ENCODE results near the gene KERA. TPM values are rescaled to one million over a fixed set of nuclear protein-coding genes. Genes with fewer than 3 reads are reported as not detected.

Gene KERA
- total RNA-seq, 6 experiments from 2014 or later, result not detected

DNA sequence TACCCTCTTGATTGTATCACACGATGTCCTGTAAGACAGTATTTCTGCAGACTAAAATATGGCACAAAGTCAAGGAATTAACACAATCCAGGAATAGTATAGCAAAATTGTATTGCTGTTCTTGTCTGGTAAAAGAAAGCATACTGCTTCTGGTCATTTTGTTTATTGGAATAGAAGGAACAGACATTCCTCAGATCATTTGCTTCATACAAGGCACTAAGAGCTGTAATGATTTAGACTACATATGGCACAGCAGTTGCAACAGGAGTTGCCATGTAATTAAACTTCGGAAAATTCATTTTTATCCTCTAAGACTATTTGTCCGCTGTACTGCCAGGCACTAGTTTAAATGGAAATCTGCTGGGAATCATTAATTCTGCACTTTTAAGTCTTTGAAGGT lies 7.6 kb upstream of the KERA start:
- H3K27me3 ChIP-seq, result no peaks in the 10 kb centered on the region
- ATAC-seq (no peak), DNase-seq (no peak)
- intact Hi-C loops (cut with DNase I), result no loop called here
- H3K9me3 ChIP-seq, result no peaks in the 10 kb centered on the region
- no peak overlapping the region for H3K4me3 ChIP-seq
- no peaks in the 10 kb centered on the region for H3K36me3 ChIP-seq
- 64% methylated on average over 3 of the region's 3 CpGs for WGBS (ENCODE audit: insufficient coverage, low coverage, low lambda C conversion rate, missing lambda C conversion rate)
- no peaks in the 10 kb centered on the region for H3K4me1 ChIP-seq
- TF ChIP-seq, protein P1, sequence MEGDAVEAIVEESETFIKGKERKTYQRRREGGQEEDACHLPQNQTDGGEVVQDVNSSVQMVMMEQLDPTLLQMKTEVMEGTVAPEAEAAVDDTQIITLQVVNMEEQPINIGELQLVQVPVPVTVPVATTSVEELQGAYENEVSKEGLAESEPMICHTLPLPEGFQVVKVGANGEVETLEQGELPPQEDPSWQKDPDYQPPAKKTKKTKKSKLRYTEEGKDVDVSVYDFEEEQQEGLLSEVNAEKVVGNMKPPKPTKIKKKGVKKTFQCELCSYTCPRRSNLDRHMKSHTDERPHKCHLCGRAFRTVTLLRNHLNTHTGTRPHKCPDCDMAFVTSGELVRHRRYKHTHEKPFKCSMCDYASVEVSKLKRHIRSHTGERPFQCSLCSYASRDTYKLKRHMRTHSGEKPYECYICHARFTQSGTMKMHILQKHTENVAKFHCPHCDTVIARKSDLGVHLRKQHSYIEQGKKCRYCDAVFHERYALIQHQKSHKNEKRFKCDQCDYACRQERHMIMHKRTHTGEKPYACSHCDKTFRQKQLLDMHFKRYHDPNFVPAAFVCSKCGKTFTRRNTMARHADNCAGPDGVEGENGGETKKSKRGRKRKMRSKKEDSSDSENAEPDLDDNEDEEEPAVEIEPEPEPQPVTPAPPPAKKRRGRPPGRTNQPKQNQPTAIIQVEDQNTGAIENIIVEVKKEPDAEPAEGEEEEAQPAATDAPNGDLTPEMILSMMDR (IDR thresholded peaks at IDR 0.05), result no peak
- TF ChIP-seq POLR2A (IDR thresholded peaks at IDR 0.05), result no peak
- no peak overlapping the region for H3K27ac ChIP-seq

DNA sequence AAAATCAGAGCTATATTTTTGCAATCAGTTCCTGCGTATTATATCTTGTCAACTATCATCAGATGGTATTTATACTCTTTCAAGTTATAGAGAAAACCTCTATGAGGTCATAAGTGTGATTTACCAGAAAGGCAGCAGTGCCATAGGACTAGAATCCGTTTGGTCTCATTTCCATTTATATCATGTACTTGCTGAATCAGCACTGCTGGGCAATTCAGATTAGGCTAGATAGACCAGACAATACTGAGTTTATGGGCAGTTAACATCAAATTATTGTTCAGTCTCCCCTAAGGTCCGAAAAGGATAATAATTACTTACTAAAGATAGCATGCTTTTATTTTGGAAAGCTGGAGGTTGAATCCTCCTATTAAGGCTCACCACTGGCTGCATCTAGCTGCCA lies 6.8 kb upstream of the KERA start:
- ATAC-seq (no peak), DNase-seq (no peak)
- Histone ChIP-seq H3K9me3 (no peaks in the 10 kb centered on the region), H3K4me3 (no peak overlapping the region), H3K27me3 (no peaks in the 10 kb centered on the region), H3K4me1 (no peaks in the 10 kb centered on the region), H3K27ac (no peak overlapping the region), H3K36me3 (no peaks in the 10 kb centered on the region)
- TF ChIP-seq, protein P1 (IDR thresholded peaks at IDR 0.05), result no peak
- TF ChIP-seq POLR2A (IDR thresholded peaks at IDR 0.05), result no peak
- 31% methylated on average over 3 of the region's 3 CpGs for WGBS (ENCODE audit: insufficient coverage, low coverage, low lambda C conversion rate, missing lambda C conversion rate)
- intact Hi-C loops (cut with DNase I), result no loop called here

DNA sequence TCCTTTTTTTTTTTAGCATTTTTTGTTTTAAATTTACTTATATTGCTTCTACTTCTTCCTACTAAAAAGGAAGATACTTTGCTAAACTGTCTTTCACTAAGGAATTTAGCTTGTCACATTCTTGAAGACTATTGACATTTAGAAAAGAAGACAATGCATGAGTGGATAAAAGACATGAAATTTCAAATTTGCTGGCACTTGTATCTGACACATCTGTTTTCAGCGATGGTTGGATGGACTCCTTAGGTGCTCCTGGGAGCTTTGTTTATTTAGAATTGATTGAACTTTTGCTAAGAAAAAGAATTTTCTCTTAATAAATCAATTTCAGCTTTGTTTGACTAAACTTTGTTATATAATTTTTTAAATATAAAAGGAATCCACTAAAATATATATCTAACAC lies 3.3 kb upstream of the KERA start:
- TF ChIP-seq, protein P1 (IDR thresholded peaks at IDR 0.05), result no peak
- TF ChIP-seq POLR2A (IDR thresholded peaks at IDR 0.05), result no peak

DNA sequence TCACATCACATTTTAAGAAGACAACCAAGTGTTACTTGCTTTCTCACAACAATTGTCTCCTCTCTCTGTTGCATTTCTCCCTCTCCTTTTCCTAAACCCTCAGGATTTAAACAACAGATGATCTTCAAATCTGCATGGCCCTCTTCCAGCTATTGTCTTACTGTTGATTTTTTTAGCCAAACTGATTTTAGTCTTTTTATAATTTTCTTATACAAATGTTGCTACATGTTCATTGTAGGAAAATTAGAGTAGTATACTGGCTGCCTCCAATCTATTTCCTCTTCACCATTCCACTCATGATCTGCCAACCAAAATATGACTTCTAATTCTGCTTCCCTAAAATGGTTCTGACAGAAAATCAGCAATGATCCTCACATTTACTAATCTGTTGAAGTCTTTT lies 1.4 kb upstream of the KERA start:
- intact Hi-C loops (cut with DNase I), result no loop called here
- Histone ChIP-seq H3K27me3 (no peaks in the 10 kb centered on the region), H3K9me3 (no peaks in the 10 kb centered on the region), H3K4me3 (no peak overlapping the region), H3K4me1 (no peaks in the 10 kb centered on the region), H3K36me3 (no peaks in the 10 kb centered on the region), H3K27ac (no peak overlapping the region)
- ATAC-seq, result no peak
- TF ChIP-seq POLR2A (IDR thresholded peaks at IDR 0.05), result no peak
- TF ChIP-seq, protein P1 (IDR thresholded peaks at IDR 0.05), result no peak
- no peak for DNase-seq

More for the DNA sequence above, 3.3 kb upstream of the KERA start:
- intact Hi-C loops (cut with DNase I), result no loop called here
- no peaks in the 10 kb centered on the region for H3K27me3 ChIP-seq
- no peak overlapping the region for H3K4me3 ChIP-seq
- no peak for DNase-seq
- H3K27ac ChIP-seq, result no peak overlapping the region
- no peaks in the 10 kb centered on the region for H3K9me3 ChIP-seq
- ATAC-seq, result no peak
- WGBS (ENCODE audit: insufficient coverage, low coverage, low lambda C conversion rate, missing lambda C conversion rate), result 77% methylated on average over 1 of the region's 1 CpG
- no peaks in the 10 kb centered on the region for H3K4me1 ChIP-seq
- no peaks in the 10 kb centered on the region for H3K36me3 ChIP-seq

DNA sequence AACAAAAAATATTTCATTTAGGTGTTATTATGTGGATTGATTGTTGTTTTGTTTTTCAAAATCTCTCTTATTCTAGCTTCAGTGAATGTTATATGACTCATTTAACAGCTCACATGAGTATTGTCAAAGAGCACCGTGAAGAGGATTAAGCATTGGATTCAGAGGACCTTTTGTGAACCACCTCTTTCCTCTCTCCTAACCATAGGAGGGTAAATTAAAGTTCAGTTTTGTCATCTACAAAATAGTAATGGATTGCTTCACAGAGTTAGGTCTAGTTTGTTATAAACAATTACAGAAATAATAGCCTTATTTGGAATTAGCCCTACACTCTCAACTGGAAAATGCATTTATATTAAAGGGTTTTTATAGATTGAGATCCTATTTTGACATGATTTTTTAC lies 962 bp upstream of the KERA start:
- Histone ChIP-seq H3K9me3 (no peaks in the 10 kb centered on the region), H3K4me1 (no peaks in the 10 kb centered on the region), H3K4me3 (no peak overlapping the region), H3K27ac (no peak overlapping the region), H3K36me3 (no peaks in the 10 kb centered on the region), H3K27me3 (no peaks in the 10 kb centered on the region)
- no peak for DNase-seq
- WGBS (ENCODE audit: insufficient coverage, low coverage, low lambda C conversion rate, missing lambda C conversion rate), result 75% methylated on average over 1 of the region's 1 CpG
- no peak for ATAC-seq
- TF ChIP-seq, protein P1 (IDR thresholded peaks at IDR 0.05), result no peak
- no peak for TF ChIP-seq POLR2A (IDR thresholded peaks at IDR 0.05)
- intact Hi-C loops (cut with DNase I), result no loop called here

Measured in right lobe of liver (tissue), 6 donors.